GM19324 (cell line): Measurements from ENCODE around the gene CHRNA4.

Experiments
- ATAC-seq: cut with Tn5 transposase; IDR thresholded peaks from one replicate; pipeline ENCODE4 v1.9.1; 2021; ENCODE audit warnings: mild to moderate bottlenecking, moderate library complexity; ENCODE audit not compliant: unreplicated experiment, low FRiP score

Gene CHRNA4

DNA sequence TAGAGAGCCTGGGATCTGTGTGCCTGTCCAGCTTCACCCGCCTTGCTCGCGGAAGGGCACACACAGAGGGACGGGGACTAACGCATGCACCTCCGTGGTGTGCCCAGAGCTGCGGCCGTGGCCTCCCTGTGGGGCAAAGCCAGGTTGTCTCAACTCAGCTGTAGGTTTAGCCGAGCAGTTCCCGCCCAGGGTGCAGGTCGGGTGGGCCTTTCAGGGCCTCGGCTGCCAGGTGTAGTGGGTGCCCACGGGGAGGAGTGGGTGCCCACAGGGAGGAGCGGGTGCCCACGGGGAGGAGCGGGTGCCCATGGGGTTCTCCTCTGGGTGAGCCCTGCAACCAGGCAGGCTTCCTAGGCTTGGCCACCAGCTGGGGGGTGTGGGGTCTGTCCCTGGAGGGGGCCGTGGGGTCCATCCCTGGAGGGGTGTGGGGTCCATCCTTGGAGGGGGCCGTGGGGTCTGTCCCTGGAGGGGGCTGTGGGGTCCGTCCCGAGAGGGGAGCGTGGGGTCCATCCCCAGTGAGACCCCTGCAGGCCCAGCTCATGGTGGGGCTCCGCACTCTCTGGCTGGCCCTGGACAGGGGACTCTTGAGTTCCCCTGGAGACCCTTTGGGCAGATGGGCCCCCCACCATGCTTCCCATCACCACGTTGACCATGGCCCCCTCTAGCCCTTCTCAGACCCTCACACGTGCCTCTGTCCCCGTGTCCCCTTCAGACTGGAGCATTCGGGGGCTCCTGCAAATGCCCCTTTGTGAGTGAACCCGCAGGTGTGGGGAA lies 37.8 kb upstream of the CHRNA4 start:
- ATAC-seq = no peak

DNA sequence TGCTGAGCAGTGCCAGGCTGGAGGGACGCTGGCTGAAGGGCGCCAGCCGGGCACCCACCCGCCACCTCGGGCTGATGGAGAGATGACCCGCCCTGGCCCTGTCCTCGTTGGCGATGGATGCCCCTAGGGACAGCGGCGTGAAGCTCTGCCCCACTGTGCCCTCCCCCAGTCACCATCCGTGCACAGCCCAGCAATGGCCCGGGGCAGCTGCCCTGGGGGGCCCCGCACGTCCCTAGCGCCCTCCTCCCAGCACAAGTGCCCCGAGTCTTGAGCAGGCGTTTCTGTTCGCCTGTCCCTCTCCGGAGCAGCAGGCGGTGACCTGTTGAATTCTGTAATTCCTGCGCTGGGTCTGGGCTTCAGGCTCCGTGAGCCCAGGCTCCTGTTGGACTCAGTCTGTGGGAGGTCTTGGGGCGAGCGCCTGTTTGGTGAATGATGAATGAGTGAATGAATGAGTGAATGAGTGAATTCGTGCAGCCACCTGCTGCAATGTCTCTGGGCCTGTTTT lies 36.8 kb upstream of the CHRNA4 start:
- ATAC-seq = no peak

DNA sequence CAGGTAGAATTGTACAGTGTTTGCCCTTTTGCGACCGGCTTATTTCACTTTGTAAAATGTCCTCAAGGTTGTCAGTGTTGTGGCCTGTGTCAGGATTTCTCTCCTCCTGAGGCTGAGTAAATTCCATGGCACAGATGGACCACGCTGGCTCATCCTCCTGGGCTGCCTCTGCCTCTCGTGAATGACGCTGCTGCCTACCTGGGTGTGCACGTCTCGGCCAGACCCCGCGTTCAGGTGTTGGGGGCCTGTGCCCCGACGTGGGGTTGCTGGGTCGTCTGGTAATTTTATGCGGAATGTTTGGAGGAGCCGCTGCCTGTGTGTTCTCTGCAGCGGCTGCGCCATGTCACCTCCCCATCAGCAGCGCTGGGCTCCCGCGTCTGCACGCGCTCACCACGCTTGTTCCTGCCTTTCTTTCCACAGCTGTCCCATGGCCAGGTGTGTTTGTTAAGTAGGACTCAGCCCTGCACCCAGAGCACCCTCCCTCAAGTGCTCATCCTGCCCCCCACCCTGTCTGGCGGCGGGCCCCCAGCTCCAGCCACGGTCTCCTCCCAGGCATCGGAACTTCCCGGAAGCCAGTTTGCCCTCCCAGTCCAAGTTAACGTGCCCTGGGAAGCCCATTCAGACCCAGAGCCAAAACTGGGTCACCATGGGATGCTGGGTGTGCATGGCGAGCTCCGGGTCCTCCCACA lies 36.1 kb upstream of the CHRNA4 start:
- no peak for ATAC-seq

DNA sequence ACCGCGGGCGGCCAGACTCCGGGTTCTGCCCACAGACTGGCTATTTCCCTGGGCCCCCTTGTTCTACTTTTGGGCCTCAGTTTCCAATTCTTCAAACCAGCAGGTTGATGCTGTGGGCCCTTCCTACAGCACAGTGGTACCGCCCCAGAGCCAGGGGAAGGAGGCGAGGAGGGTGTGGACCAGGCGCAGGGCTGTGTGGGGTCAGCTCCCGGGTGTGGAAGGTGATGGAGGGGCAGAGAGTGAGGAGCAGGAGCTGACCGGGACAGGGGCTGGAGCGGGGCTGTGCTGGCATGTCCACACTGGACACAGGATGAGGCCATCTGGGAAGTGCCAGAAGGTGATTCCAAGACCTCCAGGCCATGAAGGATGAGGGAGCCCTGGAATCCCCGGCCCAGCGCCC lies 35.2 kb upstream of the CHRNA4 start:
- ATAC-seq = no peak

- ATAC-seq = no peak
Observed at GRCh38 chr20:63395723-63396122, 34.6 kb upstream of the CHRNA4 start.

DNA sequence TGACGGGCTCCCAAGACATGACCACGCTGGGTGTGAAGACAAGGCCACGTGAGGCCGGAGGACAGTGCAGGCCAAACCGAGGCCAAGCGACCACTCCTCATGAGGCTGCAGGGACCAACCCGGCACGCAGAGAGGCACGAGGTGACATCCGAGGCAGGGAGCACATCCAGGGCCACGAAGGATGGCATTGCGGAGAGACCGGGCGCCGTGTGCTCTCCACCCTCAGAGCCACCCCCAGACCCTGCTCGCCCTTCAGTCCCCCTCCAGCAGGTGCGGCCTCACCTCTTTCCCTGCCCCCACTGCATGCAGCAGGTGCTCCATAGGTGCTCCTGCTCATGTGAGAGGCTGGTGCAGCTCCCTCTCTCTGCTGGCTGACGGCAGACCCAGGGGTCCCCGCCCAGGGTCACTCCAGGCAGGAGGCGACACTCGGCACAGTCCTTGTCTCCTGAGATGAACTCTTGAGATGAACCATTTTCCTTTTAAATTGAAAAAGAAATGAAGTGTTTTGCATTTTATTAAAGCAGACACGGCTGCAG lies 33.8 kb upstream of the CHRNA4 start:
- no peak for ATAC-seq

GRCh38 chr20:63394069-63394919 lies 33.1 kb upstream of the CHRNA4 start:
- no peak for ATAC-seq

DNA sequence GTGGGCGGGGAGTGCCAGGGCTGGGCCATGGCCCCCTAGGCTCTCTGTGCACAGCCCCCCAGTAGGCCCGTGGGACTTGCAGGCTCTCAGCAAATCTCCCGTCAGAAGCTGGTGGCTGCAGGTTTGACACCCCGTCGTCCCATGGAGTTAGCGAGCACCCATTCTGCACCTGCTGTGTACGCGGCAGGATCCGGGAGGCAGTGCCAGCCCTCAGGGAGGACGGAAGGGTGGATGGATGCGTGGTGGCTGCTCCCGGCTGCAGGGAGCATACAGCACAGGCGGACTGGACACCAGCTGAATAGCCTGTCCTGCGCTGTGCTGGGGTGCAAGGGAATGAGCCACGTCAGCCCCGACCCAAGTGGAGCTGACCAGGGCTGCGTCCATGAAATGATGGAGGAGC lies 32.4 kb upstream of the CHRNA4 start:
- ATAC-seq = no peak

GRCh38 chr20:63392465-63393365 lies 31.6 kb upstream of the CHRNA4 start:
- ATAC-seq = no peak

DNA sequence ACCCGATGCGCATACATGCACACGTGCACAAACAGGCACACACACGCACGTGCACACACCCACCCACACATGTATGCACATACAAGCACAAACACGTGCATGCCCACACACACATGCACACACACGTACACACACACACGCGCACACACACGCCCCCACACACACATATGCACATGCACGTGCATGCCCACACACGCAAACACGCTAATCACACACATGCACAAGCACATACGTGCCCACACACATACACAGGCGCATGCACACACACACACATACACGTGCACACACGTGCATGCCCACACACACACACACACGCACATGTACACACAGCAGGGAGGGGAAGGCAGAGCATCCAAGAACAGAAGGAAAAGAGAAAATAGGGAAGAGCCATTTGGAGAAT lies 26.8 kb upstream of the CHRNA4 start:
- no peak for ATAC-seq

DNA sequence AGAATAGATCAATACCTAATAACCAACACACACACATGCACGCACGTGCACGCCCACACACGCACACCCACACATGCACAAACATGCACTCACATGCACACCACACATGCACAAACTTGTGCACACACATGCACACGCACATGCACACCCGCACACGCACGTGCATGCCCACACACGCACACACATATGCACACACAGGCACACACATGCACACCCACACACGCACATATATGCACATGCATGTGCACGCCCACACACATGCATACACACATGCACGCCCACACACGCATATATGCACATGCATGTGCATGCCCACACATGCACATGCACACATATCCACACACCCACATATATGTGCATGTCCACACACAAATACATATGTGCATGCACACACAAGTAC lies 26.2 kb upstream of the CHRNA4 start:
- ATAC-seq = no peak

- ATAC-seq = no peak
Observed at GRCh38 chr20:63386491-63386890, 25.3 kb upstream of the CHRNA4 start.

DNA sequence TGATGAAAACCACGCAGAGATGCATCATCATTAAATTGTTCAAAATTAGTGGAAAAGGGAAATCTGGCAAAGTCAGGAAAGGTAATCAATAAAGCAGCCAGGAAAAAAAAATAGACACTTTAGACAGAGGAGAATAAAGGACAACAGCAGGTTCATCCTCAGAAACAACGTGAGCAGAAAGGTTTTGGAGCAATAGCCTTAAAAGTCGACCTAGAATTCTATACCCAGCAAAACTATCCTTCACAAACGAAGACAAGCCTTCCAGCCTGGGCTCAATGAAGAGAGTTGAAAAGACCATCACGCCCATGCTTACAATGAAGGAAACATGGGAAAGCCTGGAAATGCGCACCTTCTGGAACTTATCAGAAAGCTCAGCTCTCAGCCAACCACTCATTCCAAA lies 24.7 kb upstream of the CHRNA4 start:
- no peak for ATAC-seq

GRCh38 chr20:63384336-63384735 lies 23.2 kb upstream of the CHRNA4 start:
- no peak for ATAC-seq

GRCh38 chr20:63383556-63383955 lies 22.4 kb upstream of the CHRNA4 start:
- no peak for ATAC-seq

DNA sequence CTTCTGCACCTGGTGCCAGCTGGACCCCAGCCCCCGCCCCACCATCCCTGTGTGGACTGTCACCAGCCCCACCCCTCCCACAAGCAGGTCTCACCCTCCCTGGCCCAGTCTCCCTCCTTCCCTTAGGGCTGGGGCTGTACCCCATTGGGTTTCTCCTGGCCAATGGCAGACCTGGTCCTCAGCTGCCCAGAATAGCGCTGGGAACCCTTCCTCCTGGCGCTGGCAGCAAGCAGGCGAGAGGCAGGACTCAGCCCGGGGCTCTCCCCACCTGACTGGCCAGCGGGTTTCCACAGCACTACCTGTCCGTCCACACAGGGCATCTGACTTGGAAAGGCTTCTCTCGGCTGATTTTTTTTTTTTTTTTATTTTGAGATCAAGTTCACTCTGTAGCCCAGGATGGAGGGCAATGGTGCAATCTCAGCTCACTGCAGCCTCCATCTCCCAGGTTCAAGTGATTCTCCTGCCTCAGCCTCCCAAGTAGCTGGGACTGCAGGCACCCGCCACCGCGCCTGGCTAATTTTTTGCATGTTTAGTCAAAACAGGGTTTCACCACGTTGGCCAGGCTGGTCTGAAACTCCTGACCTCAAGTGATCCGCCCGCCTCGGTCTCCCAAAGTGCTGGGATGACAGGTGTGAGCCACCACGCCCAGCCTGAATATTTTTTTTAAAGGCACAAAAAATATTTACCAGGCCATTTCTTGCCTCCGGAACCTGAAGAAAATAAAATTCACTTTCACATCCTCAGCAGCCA lies 21.6 kb upstream of the CHRNA4 start:
- no peak for ATAC-seq

GRCh38 chr20:63381781-63382431 lies 20.8 kb upstream of the CHRNA4 start:
- ATAC-seq = no peak

DNA sequence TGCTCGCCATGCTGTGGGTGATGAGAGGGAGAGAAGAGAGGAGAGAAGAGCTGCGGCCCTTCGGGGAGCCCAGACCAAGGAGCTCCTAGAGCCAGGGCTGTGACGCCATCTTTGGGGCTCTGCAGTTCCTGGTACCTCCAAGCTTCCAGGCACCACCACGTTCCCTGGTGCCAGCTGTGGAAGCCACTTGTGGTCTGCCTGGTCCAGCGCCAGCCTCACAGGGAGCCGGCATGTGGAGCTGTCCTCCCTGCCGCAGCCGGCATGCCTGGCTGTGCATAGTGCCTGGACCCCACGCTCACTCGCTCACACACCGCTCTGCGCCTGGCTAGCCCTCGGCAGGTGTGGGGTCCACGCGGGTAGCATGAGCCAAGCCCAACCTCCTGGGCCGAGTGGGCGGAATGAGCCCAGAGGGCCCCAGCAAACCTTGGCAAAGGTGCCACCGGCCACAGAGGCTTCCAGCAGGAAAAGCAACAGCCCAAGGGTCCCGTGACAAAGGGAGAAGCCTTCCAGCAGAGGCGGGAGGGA lies 19.3 kb upstream of the CHRNA4 start:
- no peak for ATAC-seq
